GM21526 (cell line): ENCODE measurements around the gene TNIP3.

Experiments used
- ATAC-seq: cut with Tn5 transposase; IDR thresholded peaks from one replicate; pipeline ENCODE4 v1.9.1; 2021; ENCODE audit warnings: moderate library complexity; ENCODE audit not compliant: unreplicated experiment, low FRiP score

TNIP3 gene

GRCh38 chr4:121094297-121094966 lies 69.7 kb downstream of the TNIP3 start:
- ATAC-seq, result no peak

DNA sequence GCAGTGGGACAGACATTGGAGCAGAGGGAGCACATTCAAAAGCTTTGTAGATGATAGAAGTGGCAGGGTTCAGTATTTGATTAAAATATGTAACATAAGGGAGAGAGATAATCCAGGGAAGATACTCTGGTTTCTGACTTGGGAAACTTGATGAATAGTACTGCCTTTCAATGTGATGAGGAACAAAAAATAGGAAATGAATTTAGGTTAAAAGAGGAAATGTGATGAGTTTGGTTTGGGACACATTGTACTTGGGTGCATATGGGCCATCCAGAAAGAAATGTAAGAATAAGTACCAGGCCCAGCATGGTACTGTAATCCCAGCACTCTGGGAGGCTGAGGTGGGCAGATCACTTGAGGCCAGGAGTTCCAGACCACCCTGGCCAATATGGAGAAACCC lies 70.9 kb downstream of the TNIP3 start:
- no peak for ATAC-seq

GRCh38 chr4:121091941-121092340 lies 72.2 kb downstream of the TNIP3 start:
- no peak for ATAC-seq

DNA sequence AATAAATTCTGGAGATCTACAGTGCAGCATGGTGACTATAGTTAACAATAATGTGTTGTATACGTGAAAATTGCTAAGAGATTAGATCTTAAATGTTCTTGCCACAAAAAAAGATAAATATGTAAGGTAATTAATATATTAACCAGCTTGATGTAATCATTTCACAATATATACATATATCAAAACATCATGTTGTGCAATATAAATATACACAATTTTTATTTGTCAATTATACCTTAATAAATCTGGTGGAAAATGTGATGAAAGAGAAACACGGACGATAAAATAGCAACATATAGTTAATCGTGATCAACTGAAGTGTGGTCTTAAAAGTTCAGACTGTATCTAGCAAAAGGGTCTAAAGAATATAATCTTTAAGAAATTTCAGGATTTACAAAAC lies 75.3 kb downstream of the TNIP3 start:
- no peak for ATAC-seq
